B cell (primary cell): ENCODE measurements around the gene UNC5A. TPM values are rescaled to one million over a fixed set of nuclear protein-coding genes. Genes with fewer than 3 reads are reported as not detected.

Source experiments
- ATAC-seq: fragments of 200-7000 bp; cut with Tn5 transposase; one replicate; pipeline ENCODE4 v1.10.0; 2021; ENCODE audit warnings: low read depth, mild to moderate bottlenecking, moderate number of reproducible peaks, moderate library complexity
- CTCF ChIA-PET: fragments of 350-600 bp; sonication (Branson Sonifier 250); formaldehyde crosslinking; loops from one replicate; lab custom pipeline; 2021; ENCODE audit warnings: antibody characterized with exemption, inconsistent platforms; lab: Charles Lee
- POLR2A ChIA-PET: fragments of 350-600 bp; sonication (Branson Sonifier 250); formaldehyde crosslinking; loops from one replicate; lab custom pipeline; 2021; ENCODE audit warnings: antibody characterized with exemption; lab: Charles Lee
- DNase-seq: peaks from one replicate; pipeline ENCODE4 v3.0.0; 2013
- H2AFZ ChIP-seq: 2 replicates; pipeline ENCODE4 v1.6.1; 2012; ENCODE audit warnings: mild to moderate bottlenecking, low read depth, low read length; ENCODE audit not compliant: insufficient read depth, poor library complexity, severe bottlenecking
- H3K27ac ChIP-seq, 2 donors: 1 replicate in 1 of 2; 2 replicates in 1 of 2; pipeline ENCODE4 v1.5.1; 2012 to 2013; ENCODE audit warnings: low read length in 2 of 2, mild to moderate bottlenecking in 2 of 2, moderate library complexity in 1 of 2
- H3K27me3 ChIP-seq, 4 experiments: fragments of 200-600 bp in 1 of 4; sonication (generic) in 1 of 4; replicated peaks in 1 of 4; 1 replicate in 2 of 4; 2 replicates in 2 of 4; pipeline versions ENCODE4 v1.6.1 to v1.7.0; 2013 to 2016; ENCODE audit warnings: low read length in 3 of 4, mild to moderate bottlenecking in 2 of 4, mixed read lengths in 1 of 4, moderate library complexity in 1 of 4; ENCODE audit not compliant: insufficient read depth in 4 of 4, control insufficient read depth in 3 of 4; ENCODE audit errors: control extremely low read depth in 1 of 4
- H3K36me3 ChIP-seq, 2 experiments: replicated peaks in 1 of 2; 1 replicate in 1 of 2; 2 replicates in 1 of 2; pipeline versions ENCODE4 v1.6.1 to v1.7.1; 2013; ENCODE audit warnings: low read length in 1 of 2; ENCODE audit not compliant: insufficient read depth in 2 of 2, control insufficient read depth in 1 of 2; ENCODE audit errors: control extremely low read depth in 1 of 2, extremely low read depth in 1 of 2
- H3K4me1 ChIP-seq, 2 donors: fragments of 200-600 bp in 1 of 2; sonication (generic) in 1 of 2; 1 replicate in 1 of 2; 2 replicates in 1 of 2; pipeline versions ENCODE4 v1.5.1 to v1.6.1; 2013 to 2017; ENCODE audit warnings: low read length in 2 of 2; ENCODE audit not compliant: control insufficient read depth in 2 of 2, insufficient read depth in 2 of 2
- H3K4me2 ChIP-seq: replicated peaks from 2 replicates; pipeline ENCODE3; 2012; ENCODE audit warnings: mild to moderate bottlenecking, low read depth, low read length; ENCODE audit not compliant: poor library complexity, severe bottlenecking
- H3K4me3 ChIP-seq, 5 experiments: fragments of 200-600 bp in 1 of 5; sonication (generic) in 1 of 5; 1 replicate in 3 of 5; 2 replicates in 2 of 5; pipeline versions ENCODE4 v1.5.1 to v1.7.0; 2011 to 2016; ENCODE audit warnings: low read length in 4 of 5, mild to moderate bottlenecking in 4 of 5, low read depth in 2 of 5, control low read depth in 1 of 5, moderate library complexity in 1 of 5; ENCODE audit not compliant: insufficient read depth in 1 of 5; ENCODE audit errors: control extremely low read depth in 1 of 5, extremely low read depth in 1 of 5
- H3K79me2 ChIP-seq: fragments of 200-600 bp; sonication (generic); one replicate; pipeline ENCODE4 v1.6.0; 2016; ENCODE audit warnings: low read length; ENCODE audit not compliant: control insufficient read depth, insufficient read depth
- H3K9ac ChIP-seq: fragments of 200-600 bp; sonication (generic); 2 replicates; pipeline ENCODE4 v1.6.1; 2017; ENCODE audit warnings: mild to moderate bottlenecking, low read length, moderate library complexity
- H3K9me3 ChIP-seq, 3 donors: one replicate each; pipeline versions ENCODE4 v1.6.1 to v1.7.1; 2013; ENCODE audit warnings: low read length in 2 of 3; ENCODE audit not compliant: control insufficient read depth in 2 of 3, insufficient read depth in 1 of 3; ENCODE audit errors: control extremely low read depth in 1 of 3
- H4K20me1 ChIP-seq: 2 replicates; pipeline ENCODE4 v1.6.0; 2012; ENCODE audit warnings: mild to moderate bottlenecking, low read length; ENCODE audit not compliant: insufficient read depth, control insufficient read depth, poor library complexity, severe bottlenecking
- H3K27ac Mint-ChIP-seq: one replicate; pipeline ENCODE4 v1.8.0; 2021; ENCODE audit warnings: mixed read lengths
- H3K27me3 Mint-ChIP-seq: one replicate; pipeline ENCODE4 v1.8.0; 2021; ENCODE audit warnings: mixed read lengths
- H3K4me1 Mint-ChIP-seq: one replicate; pipeline ENCODE4 v1.8.0; 2021; ENCODE audit warnings: mixed read lengths
- H3K4me3 Mint-ChIP-seq: one replicate; pipeline ENCODE4 v1.8.0; 2021; ENCODE audit warnings: mixed read lengths
- H3K9me3 Mint-ChIP-seq: one replicate; pipeline ENCODE4 v1.8.0; 2022; ENCODE audit warnings: mixed read lengths; ENCODE audit not compliant: insufficient read depth
- EZH2 ChIP-seq: IDR thresholded peaks from 2 replicates; pipeline ENCODE4 v1.6.1; 2012; ENCODE audit warnings: borderline replicate concordance, low read depth, mild to moderate bottlenecking, moderate library complexity, low read length; ENCODE audit not compliant: insufficient read depth, poor library complexity, severe bottlenecking
- WGBS: methylation state at CpG from one replicate; pipeline ENCODE4 v1.1.5; 2013; ENCODE audit warnings: missing lambda C conversion rate; ENCODE audit not compliant: insufficient coverage; 5-methylcytosine and 5-hydroxymethylcytosine counted together
- intact Hi-C: fragments of 100-400 bp; cut with micrococcal nuclease; formaldehyde crosslinking; loops from one replicate; pipeline ENCODE4 v1.10.0; 2022
- polyA plus RNA-seq: library from polyadenylated mRNA; depleted of rRNA; stranded (reverse); fragments of >200 nt; gene quantifications from 2 replicates; pipeline ENCODE4 v1.2.3, GENCODE V29; 2012
- total RNA-seq, 2 donors: library from RNA; stranded (reverse); fragments of 120-200 nt in 1 of 2; gene quantifications; 1 replicate in 1 of 2; 2 replicates in 1 of 2; pipeline versions ENCODE4 v1.2.3 to v1.2.4, GENCODE V29; 2013 to 2022
- TF ChIP-seq, protein P1 (sequence below): fragments of 200-600 bp; IDR thresholded peaks from one replicate; pipeline ENCODE4 v1.8.0; 2022; ENCODE audit warnings: antibody characterized with exemption, mild to moderate bottlenecking

UNC5A gene
- total and polyA plus RNA-seq, 2 donors (not counting 1 experiment from before 2014, with no cell fraction given) = not detected

GRCh38 chr5:176770431-176770830, 39.9 kb upstream of the UNC5A start:
- H3K27me3 ChIP-seq = peaks cover 0 to 25% (median 8%) of the 10 kb centered on the region in 4 experiments
- no peak overlapping the region for H3K4me2 ChIP-seq
- no peak overlapping the region for H2AFZ ChIP-seq
- H3K4me1 Mint-ChIP-seq = no peaks in the 10 kb centered on the region
- no peak for ATAC-seq
- no peaks in the 10 kb centered on the region for H3K79me2 ChIP-seq
- no peak for TF ChIP-seq EZH2
- TF ChIP-seq, protein P1, sequence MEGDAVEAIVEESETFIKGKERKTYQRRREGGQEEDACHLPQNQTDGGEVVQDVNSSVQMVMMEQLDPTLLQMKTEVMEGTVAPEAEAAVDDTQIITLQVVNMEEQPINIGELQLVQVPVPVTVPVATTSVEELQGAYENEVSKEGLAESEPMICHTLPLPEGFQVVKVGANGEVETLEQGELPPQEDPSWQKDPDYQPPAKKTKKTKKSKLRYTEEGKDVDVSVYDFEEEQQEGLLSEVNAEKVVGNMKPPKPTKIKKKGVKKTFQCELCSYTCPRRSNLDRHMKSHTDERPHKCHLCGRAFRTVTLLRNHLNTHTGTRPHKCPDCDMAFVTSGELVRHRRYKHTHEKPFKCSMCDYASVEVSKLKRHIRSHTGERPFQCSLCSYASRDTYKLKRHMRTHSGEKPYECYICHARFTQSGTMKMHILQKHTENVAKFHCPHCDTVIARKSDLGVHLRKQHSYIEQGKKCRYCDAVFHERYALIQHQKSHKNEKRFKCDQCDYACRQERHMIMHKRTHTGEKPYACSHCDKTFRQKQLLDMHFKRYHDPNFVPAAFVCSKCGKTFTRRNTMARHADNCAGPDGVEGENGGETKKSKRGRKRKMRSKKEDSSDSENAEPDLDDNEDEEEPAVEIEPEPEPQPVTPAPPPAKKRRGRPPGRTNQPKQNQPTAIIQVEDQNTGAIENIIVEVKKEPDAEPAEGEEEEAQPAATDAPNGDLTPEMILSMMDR = no peak
- no peak overlapping the region for H3K9ac ChIP-seq
- H3K4me3 ChIP-seq = no peak overlapping the region
- H3K27ac ChIP-seq = no peak overlapping the region
- no peaks in the 10 kb centered on the region for H4K20me1 ChIP-seq
- H3K36me3 ChIP-seq = no peaks in the 10 kb centered on the region
- intact Hi-C loops = no loop called here
- DNase-seq = no peak
- peaks cover 43% of the 10 kb centered on the region for H3K27me3 Mint-ChIP-seq
- POLR2A ChIA-PET = no interaction called here
- H3K27ac Mint-ChIP-seq = no peak overlapping the region
- peaks cover 2 to 16% (median 5%) of the 10 kb centered on the region in 3 donors for H3K9me3 ChIP-seq
- no peak overlapping the region for H3K4me3 Mint-ChIP-seq
- WGBS = 100% methylated on average over 4 of the region's 8 CpGs
- CTCF ChIA-PET = no interaction called here
- H3K4me1 ChIP-seq = no peaks in the 10 kb centered on the region
- peaks cover 5% of the 10 kb centered on the region for H3K9me3 Mint-ChIP-seq

- ATAC-seq = no peak
- no peak overlapping the region for H3K4me2 ChIP-seq
These were observed 39.1 kb upstream of the UNC5A start for GRCh38 chr5:176771102-176771845.

More at GRCh38 chr5:176771102-176771845, 39.1 kb upstream of the UNC5A start:
- Mint-ChIP-seq H3K4me3 (no peak overlapping the region), H3K9me3 (no peaks in the 10 kb centered on the region), H3K4me1 (no peaks in the 10 kb centered on the region), H3K27me3 (peaks cover 39% of the 10 kb centered on the region), H3K27ac (no peak overlapping the region)
- H3K79me2 ChIP-seq = no peaks in the 10 kb centered on the region
- intact Hi-C loops = no loop called here
- ChIA-PET POLR2A (no interaction called here), CTCF (no interaction called here)
- H3K27me3 ChIP-seq = peaks cover 0 to 25% (median 8%) of the 10 kb centered on the region in 4 experiments
- no peak for TF ChIP-seq EZH2
- TF ChIP-seq, protein P1 = no peak
- H3K9ac ChIP-seq = no peak overlapping the region
- peaks cover under 1 to 16% (median 2%) of the 10 kb centered on the region in 3 donors for H3K9me3 ChIP-seq
- H3K4me3 ChIP-seq = no peak overlapping the region
- H3K27ac ChIP-seq = no peak overlapping the region
- no peaks in the 10 kb centered on the region for H3K36me3 ChIP-seq
- H3K4me1 ChIP-seq = no peaks in the 10 kb centered on the region
- H2AFZ ChIP-seq = no peak overlapping the region
- DNase-seq = no peak
- no peaks in the 10 kb centered on the region for H4K20me1 ChIP-seq
- WGBS = 95% methylated on average over 6 of the region's 8 CpGs
